Liver (tissue), 9 donors: ENCODE measurements around the gene TBCD. TPM values are rescaled to one million over a fixed set of nuclear protein-coding genes. Genes with fewer than 3 reads are reported as not detected.

ENCODE experiments used
- DNase-seq: peaks from one replicate; pipeline ENCODE4 v3.0.0-alpha.2; 2017; ENCODE audit warnings: low spot score
- H3K27ac ChIP-seq, 2 donors: one replicate each; pipeline ENCODE4 v1.7.0; 2013; ENCODE audit warnings: inconsistent platforms in 2 of 2, low read length in 2 of 2, control low read depth in 1 of 2, low read depth in 1 of 2, mild to moderate bottlenecking in 1 of 2
- H3K27me3 ChIP-seq, 4 donors: one replicate each; pipeline versions ENCODE4 v1.6.1 to v1.7.0; 2013; ENCODE audit warnings: low read length in 3 of 4, inconsistent platforms in 1 of 4, mild to moderate bottlenecking in 1 of 4, moderate library complexity in 1 of 4; ENCODE audit not compliant: control insufficient read depth in 4 of 4, insufficient read depth in 4 of 4
- H3K36me3 ChIP-seq, 4 donors: one replicate each; pipeline versions ENCODE4 v1.6.1 to v1.7.0; 2013; ENCODE audit warnings: low read length in 3 of 4, mild to moderate bottlenecking in 3 of 4, low read depth in 1 of 4, moderate library complexity in 1 of 4; ENCODE audit not compliant: control insufficient read depth in 4 of 4, insufficient read depth in 3 of 4
- H3K4me1 ChIP-seq, 4 donors: one replicate each; pipeline versions ENCODE4 v1.6.1 to v1.7.0; 2013; ENCODE audit warnings: low read length in 3 of 4, mild to moderate bottlenecking in 3 of 4, moderate library complexity in 1 of 4; ENCODE audit not compliant: control insufficient read depth in 4 of 4, insufficient read depth in 4 of 4
- H3K4me3 ChIP-seq, 3 donors: one replicate each; pipeline versions ENCODE4 v1.6.1 to v1.7.0; 2013; ENCODE audit warnings: low read length in 3 of 3, control low read depth in 1 of 3, low read depth in 1 of 3, mild to moderate bottlenecking in 1 of 3
- H3K9ac ChIP-seq, 2 donors: one replicate each; pipeline ENCODE4 v1.7.0; 2013; ENCODE audit warnings: low read length in 2 of 2, mild to moderate bottlenecking in 2 of 2, moderate library complexity in 2 of 2, control low read depth in 1 of 2, low read depth in 1 of 2
- H3K9me3 ChIP-seq, 4 donors: one replicate each; pipeline versions ENCODE4 v1.6.1 to v1.7.0; 2013; ENCODE audit warnings: low read length in 3 of 4; ENCODE audit not compliant: control insufficient read depth in 4 of 4
- ATF3 ChIP-seq: IDR thresholded peaks from 2 replicates; pipeline ENCODE4 v1.6.1; 2016; ENCODE audit warnings: antibody characterized with exemption
- CTCF ChIP-seq: fragments of 150-350 bp; IDR thresholded peaks from 2 replicates; pipeline ENCODE4 v1.5.1; 2017; ENCODE audit warnings: improper control_type of control experiment, low read depth, low read length; ENCODE audit not compliant: missing input control
- EGR1 ChIP-seq, 2 donors: IDR thresholded peaks; 2 replicates each; pipeline ENCODE4 v1.6.1; 2016 to 2018; ENCODE audit warnings: antibody characterized with exemption in 2 of 2, low read depth in 2 of 2
- FOXA1 ChIP-seq: IDR thresholded peaks from 2 replicates; pipeline ENCODE4 v1.6.1; 2016; ENCODE audit warnings: antibody characterized with exemption
- FOXA2 ChIP-seq: IDR thresholded peaks from 2 replicates; pipeline ENCODE4 v1.6.1; 2016; ENCODE audit warnings: antibody characterized with exemption
- GABPA ChIP-seq, 2 donors: IDR thresholded peaks in 1 of 2; conservative IDR thresholded peaks in 1 of 2; 2 replicates each; pipeline ENCODE4 v1.6.1; 2016; ENCODE audit warnings: antibody characterized with exemption in 2 of 2, mild to moderate bottlenecking in 1 of 2, moderate library complexity in 1 of 2
- HNF4A ChIP-seq, 2 donors: conservative IDR thresholded peaks; 2 replicates each; pipeline ENCODE4 v1.6.1; 2016; ENCODE audit warnings: antibody characterized with exemption in 2 of 2, mild to moderate bottlenecking in 2 of 2
- HNF4G ChIP-seq: IDR thresholded peaks from 2 replicates; pipeline ENCODE4 v1.6.1; 2016; ENCODE audit warnings: antibody characterized with exemption
- JUND ChIP-seq, 2 donors: IDR thresholded peaks; 2 replicates each; pipeline ENCODE4 v1.6.1; 2016; ENCODE audit warnings: antibody characterized with exemption in 2 of 2
- MAX ChIP-seq: IDR thresholded peaks from 2 replicates; pipeline ENCODE4 v1.6.1; 2016; ENCODE audit warnings: antibody characterized with exemption
- NR2F2 ChIP-seq: IDR thresholded peaks from 2 replicates; pipeline ENCODE4 v1.6.1; 2016; ENCODE audit warnings: antibody characterized with exemption
- RAD21 ChIP-seq, 2 donors: IDR thresholded peaks; 2 replicates each; pipeline ENCODE4 v1.6.1; 2016; ENCODE audit warnings: antibody characterized with exemption in 2 of 2, mild to moderate bottlenecking in 2 of 2
- REST ChIP-seq: IDR thresholded peaks from 2 replicates; pipeline ENCODE4 v1.6.1; 2016; ENCODE audit warnings: antibody characterized with exemption, mild to moderate bottlenecking
- RXRA ChIP-seq, 2 donors: IDR thresholded peaks; 2 replicates each; pipeline ENCODE4 v1.6.1; 2017 to 2018; ENCODE audit warnings: antibody characterized with exemption in 2 of 2, mild to moderate bottlenecking in 1 of 2
- SP1 ChIP-seq: IDR thresholded peaks from 2 replicates; pipeline ENCODE4 v1.6.1; 2018; ENCODE audit warnings: antibody characterized with exemption, mild to moderate bottlenecking
- TAF1 ChIP-seq: conservative IDR thresholded peaks from 2 replicates; pipeline ENCODE4 v1.6.1; 2016; ENCODE audit warnings: antibody characterized with exemption, mild to moderate bottlenecking
- YY1 ChIP-seq: IDR thresholded peaks from 2 replicates; pipeline ENCODE4 v1.6.1; 2016; ENCODE audit warnings: antibody characterized with exemption, mild to moderate bottlenecking
- ZBTB33 ChIP-seq: IDR thresholded peaks from 2 replicates; pipeline ENCODE4 v1.6.1; 2016; ENCODE audit warnings: antibody characterized with exemption
- WGBS: extraction: QIAGEN DNeasy Blood & Tissue Kit; methylation state at CpG from one replicate; pipeline ENCODE4 v1.1.7; 2013; 5-methylcytosine and 5-hydroxymethylcytosine counted together
- polyA plus RNA-seq, 2 donors: library from polyadenylated mRNA; stranded (reverse) in 1 of 2; unstranded in 1 of 2; fragments of 200-250 nt in 1 of 2; fragments of >200 nt in 1 of 2; fragmentation: Nextera tagmentation in 1 of 2; extraction: Ambion mirVana in 1 of 2; gene quantifications; one replicate each; pipeline versions ENCODE4 v1.2.1 to v1.2.3, GENCODE V29; 2013 to 2015
- total RNA-seq, 2 donors: library from RNA; depleted of rRNA; stranded (reverse); fragments of >200 nt; gene quantifications; one replicate each; pipeline ENCODE4 v1.2.3, GENCODE V29; 2014
- donor health status: healthy.
- donor health status: healthy.
- donor health status: healthy.
- donor health status: healthy.
- donor health status: healthy.

Gene TBCD
- total and polyA plus RNA-seq, 4 donors = 29.8 to 42.2 (median 33.0) TPM

GRCh38 chr17:82949984-82950383, 198.1 kb downstream of the TBCD start (continued):
- TF ChIP-seq CTCF (no peak), MAX (no peak)

GRCh38 chr17:82950525-82951102, 198.7 kb downstream of the TBCD start:
- WGBS = 90% methylated on average over 18 of the region's 18 CpGs
- H3K9me3 ChIP-seq = peaks cover 0 to under 1% (median 0%) of the 10 kb centered on the region in 4 donors

More at GRCh38 chr17:82950525-82951102, 198.7 kb downstream of the TBCD start:
- no peaks in the 10 kb centered on the region for H3K27me3 ChIP-seq
- no peaks in the 10 kb centered on the region for H3K4me1 ChIP-seq
- no peak for DNase-seq
- H3K36me3 ChIP-seq = peaks cover 0 to 2% (median 0%) of the 10 kb centered on the region in 4 donors
- no peak overlapping the region for H3K4me3 ChIP-seq
- H3K9ac ChIP-seq = no peak overlapping the region
- H3K27ac ChIP-seq = no peak overlapping the region
- TF ChIP-seq GABPA (IDR thresholded peaks at IDR 0.05 in 1 of 2, conservative IDR thresholded peaks at IDR 0.05 in 1 of 2) (no peak), HNF4G (no peak), FOXA2 (no peak), CTCF (no peak), TAF1 (no peak), SP1 (no peak), REST (no peak), JUND (IDR thresholded peaks at IDR 0.05) (no peak), ATF3 (no peak), RXRA (IDR thresholded peaks at IDR 0.05) (no peak), EGR1 (IDR thresholded peaks at IDR 0.05; ENCODE audit: low read depth in 2 of 2) (no peak), YY1 (no peak), RAD21 (IDR thresholded peaks at IDR 0.05) (no peak), ZBTB33 (no peak), NR2F2 (no peak), FOXA1 (no peak), HNF4A (conservative IDR thresholded peaks at IDR 0.05) (no peak), MAX (no peak)
